ENCODE results near the gene MB21D2.

Gene MB21D2

DNA sequence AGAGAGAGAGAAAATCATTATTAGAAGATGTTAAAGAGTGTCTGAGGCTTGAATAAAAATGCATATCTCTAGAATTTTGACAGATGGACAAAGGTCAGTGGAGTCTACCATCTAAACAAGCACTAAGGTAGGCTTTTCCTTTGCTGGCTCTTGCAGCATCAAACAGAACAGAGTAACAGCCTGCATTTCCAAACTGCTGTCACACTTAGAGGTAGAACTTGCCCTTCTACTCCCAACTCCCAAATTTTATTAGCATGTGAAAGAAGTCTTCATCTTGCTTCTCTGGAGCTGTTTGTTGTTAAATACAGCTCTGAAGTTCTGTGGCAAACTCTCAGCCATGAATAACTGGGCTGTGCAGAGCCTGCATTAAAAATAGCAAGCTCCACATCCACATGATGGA is 4.1 kb upstream of the MB21D2 start:
- DNase-seq (ENCODE audit: low spot score) = no peak
- TF ChIP-seq, protein P1, sequence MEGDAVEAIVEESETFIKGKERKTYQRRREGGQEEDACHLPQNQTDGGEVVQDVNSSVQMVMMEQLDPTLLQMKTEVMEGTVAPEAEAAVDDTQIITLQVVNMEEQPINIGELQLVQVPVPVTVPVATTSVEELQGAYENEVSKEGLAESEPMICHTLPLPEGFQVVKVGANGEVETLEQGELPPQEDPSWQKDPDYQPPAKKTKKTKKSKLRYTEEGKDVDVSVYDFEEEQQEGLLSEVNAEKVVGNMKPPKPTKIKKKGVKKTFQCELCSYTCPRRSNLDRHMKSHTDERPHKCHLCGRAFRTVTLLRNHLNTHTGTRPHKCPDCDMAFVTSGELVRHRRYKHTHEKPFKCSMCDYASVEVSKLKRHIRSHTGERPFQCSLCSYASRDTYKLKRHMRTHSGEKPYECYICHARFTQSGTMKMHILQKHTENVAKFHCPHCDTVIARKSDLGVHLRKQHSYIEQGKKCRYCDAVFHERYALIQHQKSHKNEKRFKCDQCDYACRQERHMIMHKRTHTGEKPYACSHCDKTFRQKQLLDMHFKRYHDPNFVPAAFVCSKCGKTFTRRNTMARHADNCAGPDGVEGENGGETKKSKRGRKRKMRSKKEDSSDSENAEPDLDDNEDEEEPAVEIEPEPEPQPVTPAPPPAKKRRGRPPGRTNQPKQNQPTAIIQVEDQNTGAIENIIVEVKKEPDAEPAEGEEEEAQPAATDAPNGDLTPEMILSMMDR (IDR thresholded peaks at IDR 0.05; ENCODE audit: extremely low read depth, missing control alignments) = no peak

DNA sequence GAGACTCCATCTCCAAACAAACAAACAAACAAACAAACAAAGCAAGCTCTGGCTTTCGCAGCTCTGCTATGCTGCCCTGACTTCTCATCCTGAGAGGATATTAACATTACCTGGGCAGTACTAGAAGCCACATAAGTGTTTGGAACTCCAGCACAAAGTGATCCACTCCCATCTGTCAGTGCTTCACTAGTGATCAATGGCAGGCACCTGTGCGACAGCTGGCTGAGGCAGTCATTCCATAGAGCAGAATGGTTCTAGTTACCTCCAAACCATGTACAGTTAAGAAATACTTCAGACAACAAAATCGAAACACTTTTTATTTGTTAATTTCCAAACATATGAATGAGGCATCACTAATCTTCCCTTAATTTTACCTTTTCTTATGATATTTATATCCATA is 2.8 kb upstream of the MB21D2 start:
- TF ChIP-seq, protein P1 (IDR thresholded peaks at IDR 0.05; ENCODE audit: extremely low read depth, missing control alignments) = no peak
- no peak for DNase-seq (ENCODE audit: low spot score)

DNA sequence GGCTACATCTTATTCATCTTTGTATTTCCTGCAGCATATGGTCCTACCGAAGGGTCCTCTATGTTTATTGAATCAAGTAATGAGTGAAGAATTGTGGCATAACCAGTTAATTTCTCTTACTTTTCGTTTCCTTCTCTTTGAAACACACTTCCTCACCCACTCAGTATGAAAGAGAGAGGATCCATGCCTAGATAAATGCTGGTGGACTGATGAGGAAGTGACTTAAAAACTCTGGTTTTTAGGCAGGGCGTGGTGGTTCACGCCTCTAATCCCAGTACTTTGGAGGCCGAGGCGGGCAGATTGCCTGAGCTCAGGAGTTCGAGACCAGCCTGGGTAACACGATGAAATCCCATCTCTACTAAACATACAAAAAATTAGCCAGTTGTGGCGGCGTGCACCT is 2.2 kb upstream of the MB21D2 start:
- DNase-seq (ENCODE audit: low spot score) = no peak
- TF ChIP-seq, protein P1 (IDR thresholded peaks at IDR 0.05; ENCODE audit: extremely low read depth, missing control alignments) = no peak

DNA sequence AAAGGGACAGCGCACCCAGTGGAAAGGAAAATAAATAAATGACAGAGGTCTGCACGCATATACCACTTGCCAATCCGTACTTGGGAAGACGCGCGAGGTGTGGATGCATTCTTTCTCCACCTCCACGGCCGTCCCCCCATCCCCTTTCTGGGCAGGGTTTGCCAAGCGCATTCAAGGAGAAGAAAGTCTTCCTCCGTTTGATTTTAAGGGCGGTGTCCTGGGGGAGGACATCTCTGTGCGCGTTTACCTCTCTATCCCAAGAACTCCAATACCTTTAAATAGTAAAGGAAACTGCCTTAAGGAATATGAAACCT is 576 bp upstream of the MB21D2 start:
- TF ChIP-seq, protein P1 (IDR thresholded peaks at IDR 0.05; ENCODE audit: extremely low read depth, missing control alignments) = no peak
- DNase-seq (ENCODE audit: low spot score) = no peak

DNA sequence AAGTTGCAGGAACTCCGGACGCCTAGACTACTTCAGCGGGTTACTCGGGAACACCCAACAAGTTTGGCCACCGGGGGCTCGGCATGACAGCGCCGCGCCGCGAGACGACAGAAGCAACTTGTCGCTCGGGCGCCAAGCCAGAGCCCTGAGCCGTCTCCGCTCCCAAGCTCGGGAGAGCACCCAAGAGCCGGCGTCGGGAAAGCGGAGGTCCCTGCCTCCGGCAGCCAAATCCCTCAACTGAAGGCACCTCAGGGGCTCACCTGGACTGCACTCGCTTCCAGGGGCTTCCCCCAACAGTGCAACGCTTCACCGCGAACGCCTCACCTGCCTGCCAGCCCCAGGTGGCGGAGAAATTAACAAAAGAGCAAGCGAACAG is 640 bp downstream of the MB21D2 start:
- peak; percentile 55 for DNase-seq (ENCODE audit: low spot score)
- TF ChIP-seq, protein P1 (IDR thresholded peaks at IDR 0.05; ENCODE audit: extremely low read depth, missing control alignments) = no peak

DNA sequence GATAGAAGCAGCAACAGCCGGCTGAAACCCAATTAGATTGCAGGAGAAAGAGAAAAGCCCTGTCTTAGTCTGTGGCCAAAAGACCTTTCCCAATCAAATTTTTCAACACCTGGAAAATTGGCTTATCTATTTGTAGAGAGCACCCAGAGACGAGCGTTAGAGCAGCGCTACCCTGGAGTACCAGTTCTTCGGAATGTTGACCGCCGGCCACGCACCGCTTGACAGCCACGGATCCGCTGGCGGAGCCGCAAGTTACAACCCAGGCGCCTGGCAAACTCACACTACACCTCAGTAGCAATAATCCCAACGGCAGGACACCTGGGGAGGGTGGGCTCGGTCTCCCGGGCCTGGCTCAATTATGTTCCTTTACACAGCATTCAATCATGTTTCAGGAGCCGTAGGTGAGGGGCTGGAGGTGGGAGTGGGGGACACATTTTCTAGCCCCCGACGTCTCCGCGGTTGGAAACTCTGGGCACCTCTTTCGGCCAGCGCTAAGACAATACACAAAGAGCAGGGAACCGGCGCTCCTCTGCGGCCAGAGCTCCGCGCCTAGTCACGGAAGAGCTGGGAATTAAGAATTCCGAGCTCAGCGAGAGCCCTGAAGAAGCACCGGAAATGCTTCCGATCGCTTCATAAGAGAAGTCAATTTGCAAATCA is 1.2 kb downstream of the MB21D2 start:
- TF ChIP-seq, protein P1 (IDR thresholded peaks at IDR 0.05; ENCODE audit: extremely low read depth, missing control alignments) = no peak
- no peak for DNase-seq (ENCODE audit: low spot score)

DNA sequence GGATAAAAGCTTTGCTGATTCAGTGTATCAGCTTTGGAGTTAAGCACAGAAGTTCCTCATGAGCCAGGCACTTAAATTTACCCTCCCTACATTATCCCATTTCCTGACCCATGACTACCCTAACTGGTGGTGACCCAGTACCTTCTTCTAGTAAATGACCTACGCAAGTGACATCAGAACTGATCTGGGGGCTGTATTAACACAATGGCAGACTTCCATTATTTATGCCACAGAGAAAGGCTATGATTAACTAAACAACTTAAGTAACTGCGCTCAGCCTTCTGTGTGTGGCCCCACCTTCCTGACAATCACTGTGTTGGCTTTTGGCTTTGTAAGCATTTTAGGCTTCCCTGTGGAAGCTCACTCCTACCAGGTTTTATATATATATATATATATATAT is 1.9 kb downstream of the MB21D2 start:
- TF ChIP-seq, protein P1 (IDR thresholded peaks at IDR 0.05; ENCODE audit: extremely low read depth, missing control alignments) = no peak
- DNase-seq (ENCODE audit: low spot score) = no peak
